Stimulated activated naive CD4-positive, alpha-beta T cell (primary cell): ENCODE data around the gene NPPC.
"Not testable (repeated sequence)": the region's sequence is repeated elsewhere in the genome, so short reads cannot be mapped to it uniquely, and the experiment has no call there.

Experiments used
- DNase-seq, 6 experiments: peaks; one replicate each; lab custom pipeline; 2025; lab: John Stamatoyannopoulos, UW

NPPC gene

DNA sequence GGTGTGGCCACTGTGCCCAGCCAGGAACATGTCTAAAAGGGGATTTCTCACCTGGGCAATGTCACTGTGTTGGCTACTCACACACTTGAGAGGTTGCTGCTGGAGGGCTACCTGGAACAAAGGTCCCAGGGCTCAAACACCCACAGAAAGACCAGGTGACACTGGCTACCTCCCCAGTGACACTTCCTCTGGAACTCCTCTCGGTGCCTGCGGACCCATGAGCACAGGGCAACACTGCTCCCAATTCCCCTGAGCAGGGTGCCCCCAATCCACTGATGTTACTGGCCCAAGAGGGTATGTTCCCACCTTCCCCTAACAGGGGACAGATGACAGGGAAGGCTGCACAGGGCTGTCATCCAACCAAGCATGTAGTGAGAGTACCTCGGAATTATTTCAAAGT is 5.8 kb downstream of the NPPC start:
- no peak for DNase-seq

DNA sequence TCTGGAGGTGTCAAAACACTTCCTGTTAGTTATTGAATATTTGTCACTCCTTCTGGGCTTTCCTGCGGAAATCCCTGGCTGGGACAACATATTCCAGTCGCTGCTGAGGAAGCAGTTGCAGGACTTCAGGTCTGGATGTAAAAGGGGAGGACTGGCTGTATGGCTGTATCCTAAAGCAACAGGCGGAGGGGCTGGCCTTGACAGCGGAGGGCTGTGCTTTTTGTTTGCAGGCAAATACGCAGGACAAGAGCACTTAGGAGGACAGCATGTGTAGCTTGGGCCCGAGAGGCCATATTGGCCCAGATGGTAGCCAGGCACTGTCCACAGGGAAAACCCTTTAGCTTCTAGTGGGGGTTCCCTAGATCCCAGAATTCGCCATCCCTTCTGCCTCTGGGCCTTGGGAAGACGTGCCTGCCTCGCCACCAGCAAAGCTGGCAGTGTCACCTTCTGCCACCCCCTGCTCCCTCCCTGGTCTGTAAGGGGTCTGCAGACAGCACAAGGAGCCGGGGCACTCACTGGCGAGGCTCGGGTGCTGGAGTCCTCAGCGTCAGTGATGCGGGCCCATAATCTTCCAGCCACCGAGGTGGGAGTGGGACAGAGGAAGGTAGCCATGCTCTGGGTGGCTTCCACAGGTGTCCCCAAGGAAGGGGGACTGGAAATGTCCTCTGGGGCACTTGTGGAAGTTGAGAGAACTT is 6.7 kb downstream of the NPPC start:
- DNase-seq: no peak

DNA sequence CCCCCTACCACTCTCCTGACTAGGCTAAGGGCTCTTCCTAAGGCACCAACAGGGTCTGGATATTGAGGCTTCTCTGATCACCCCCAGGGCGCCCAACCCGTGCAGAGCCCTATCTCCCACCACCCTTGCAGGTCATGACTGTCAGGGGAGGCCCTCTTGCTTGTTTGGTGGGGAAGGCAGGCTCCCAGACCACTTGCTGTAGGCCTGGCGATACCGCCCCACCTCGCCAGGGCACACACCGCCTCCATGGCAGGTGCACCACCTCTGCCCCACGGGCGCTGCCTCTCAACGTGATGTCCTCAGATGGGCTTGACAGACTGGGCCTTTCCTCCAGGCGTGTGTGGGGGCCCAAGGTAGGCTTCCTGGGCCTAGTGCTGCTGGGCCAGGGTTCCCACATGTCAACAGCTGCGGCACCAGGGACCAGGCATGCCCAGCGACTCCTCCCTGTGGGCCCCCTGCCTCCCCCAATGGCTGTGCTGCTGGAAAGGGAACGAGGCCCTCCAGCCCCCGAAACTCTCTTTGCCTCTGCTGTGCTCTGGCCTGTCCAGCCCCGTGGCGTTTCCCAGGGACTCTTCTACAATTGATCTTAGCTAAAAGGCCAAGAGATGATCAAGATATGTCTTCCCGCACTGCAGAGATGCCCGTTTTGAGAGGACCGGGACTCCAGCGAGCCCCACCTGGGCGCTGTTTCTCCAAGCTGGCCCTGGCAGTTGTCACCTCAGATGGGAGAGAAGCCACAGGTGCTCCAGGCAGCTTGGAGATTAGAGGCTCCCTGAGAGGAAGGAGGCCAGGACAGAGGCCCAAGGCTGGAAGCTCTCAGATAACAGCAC is 7.5 kb downstream of the NPPC start:
- DNase-seq: no peak

DNA sequence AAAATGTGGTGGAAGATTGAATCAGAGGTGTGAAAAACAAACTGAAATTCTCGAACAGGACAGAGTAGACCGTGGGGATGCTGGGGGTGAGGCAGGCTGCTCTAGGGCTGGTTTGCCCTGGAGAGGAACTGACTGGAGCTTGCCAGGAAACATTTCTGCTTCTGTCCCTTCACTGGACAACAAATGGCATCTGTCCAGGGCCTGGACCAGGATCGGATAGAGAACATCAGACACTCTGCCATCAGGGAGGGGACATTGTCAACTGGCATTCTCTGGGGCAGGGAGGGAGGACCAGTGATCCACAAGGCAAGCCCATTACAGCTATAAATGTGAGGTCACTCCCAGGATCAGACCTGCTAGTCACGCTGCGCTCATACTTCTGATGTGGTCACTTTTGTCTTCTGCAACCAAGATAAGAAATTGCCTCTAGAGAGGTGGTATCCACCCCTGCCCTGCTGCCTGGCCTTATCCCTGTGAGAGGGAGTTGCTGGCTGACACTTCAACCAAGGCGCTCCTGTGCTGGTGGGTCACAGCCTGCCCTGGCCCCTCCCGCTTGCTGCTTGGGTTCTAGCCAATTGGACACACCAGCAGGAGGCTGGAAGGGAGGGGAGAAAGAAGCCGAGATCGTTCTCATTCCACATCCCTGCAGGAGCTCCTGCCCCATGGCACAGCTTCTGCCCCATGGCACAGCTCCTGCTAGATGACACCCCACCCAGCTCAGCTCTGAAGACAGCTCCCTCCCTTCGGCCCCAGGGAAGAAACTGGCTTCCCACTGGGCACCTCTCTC is 8.7 kb downstream of the NPPC start:
- no peak for DNase-seq

DNA sequence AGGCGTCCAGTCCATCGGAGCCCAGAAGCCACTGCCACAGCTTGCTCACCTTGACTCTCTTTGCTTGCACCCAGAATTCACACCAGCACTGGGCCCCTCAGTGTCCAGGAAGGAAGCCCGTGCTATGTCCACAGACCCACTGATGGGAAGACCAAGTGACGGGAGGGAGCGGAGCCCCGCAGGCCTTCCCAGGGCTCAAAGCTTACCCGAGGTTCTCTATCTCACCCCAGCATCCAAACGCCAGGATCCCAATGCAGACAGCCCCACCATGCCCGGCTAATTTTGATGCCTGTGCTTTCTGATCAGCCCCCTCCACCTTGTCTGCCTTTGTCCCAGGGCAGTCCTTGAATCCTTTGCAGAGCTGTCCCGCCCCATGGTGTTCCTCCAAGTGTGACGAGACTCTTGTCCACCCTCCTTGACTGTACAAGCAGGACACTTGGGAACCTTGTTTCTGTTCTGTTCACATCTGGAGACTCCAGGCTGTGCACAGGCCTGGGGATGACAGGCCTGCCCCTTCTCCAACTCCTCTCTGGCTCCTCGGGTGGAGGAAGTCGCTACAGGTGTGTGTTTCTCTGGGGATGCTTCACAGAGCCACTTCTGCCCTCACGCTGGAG is 12.0 kb downstream of the NPPC start:
- no peak for DNase-seq

DNA sequence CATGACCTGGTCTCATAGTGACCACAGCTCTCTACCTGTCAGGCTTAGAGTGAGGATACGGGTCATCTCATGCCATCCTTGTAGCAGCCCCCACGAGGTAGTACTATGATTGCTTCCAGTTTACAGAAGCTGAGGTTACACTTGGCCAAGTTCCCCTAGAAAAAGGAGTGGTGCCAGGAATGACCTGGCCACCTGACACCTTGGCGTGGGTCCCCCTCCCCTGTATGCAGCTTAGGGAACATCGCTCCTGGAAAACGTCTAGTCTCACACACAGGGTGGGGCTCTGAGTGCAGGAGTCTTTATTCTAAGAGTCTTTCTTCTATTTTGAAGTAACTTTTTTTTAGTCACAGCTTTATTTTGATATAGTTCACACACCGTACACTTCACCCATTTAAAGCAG is 14.8 kb downstream of the NPPC start:
- DNase-seq: no peak

DNA sequence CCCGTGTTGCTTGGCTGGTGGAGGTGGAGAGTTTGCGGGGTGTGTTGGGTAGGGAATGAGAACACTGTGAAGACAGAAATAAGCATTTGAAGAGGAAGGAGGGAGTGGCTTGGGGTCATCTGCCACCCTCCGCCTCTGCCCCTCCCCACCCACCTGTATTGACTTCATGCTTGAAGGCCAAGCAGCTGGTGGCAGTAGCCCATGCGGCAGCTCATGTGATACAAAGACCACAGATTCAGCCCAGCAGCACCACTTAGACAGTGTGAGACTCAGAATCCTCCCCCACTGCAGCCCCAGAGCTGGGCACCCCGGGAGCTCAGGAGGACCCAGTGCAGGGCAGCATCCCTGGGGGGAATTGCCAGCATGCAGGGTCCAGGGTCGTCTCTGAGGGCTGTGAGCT is 15.4 kb downstream of the NPPC start:
- DNase-seq: no peak

DNA sequence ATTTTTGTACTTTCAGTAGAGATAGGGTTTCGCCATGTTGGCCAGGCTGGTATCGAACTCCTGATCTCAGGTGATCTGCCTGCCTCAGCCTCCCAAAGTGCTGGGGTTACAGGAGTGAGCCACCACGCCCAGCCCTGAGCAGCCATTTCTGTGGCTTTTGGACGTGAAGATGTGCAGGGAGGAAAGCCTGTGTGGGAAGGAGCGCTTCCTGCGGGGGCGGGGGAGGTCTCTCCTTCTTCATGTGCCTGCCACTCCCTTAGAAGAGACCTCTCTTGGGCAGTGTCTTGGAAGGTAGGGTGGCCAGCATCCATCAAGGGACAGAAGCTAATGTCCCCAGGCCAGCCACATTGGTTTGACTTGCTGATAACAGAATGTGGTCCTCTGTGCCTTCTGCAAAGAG is 16.0 kb downstream of the NPPC start:
- DNase-seq: not testable (repeated sequence)

DNA sequence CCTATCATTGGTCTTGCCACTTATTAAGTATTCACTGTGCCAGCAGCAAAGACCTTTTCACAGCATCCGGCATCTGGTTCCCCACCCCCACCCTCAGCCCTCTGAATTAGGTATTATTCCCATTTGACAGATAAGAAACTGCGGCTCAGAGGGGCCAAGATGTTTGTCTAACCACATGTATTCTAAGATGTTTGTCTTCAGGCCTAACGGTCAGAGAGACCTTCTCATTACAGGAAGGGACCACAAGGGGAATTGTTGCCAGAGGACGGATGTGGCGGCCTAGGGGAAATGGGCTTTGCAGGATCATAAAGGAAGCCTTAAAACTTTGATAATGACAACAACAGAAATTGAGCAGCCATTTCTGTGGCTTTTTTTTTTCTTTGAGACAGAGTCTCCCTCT is 16.6 kb downstream of the NPPC start:
- no peak for DNase-seq

DNA sequence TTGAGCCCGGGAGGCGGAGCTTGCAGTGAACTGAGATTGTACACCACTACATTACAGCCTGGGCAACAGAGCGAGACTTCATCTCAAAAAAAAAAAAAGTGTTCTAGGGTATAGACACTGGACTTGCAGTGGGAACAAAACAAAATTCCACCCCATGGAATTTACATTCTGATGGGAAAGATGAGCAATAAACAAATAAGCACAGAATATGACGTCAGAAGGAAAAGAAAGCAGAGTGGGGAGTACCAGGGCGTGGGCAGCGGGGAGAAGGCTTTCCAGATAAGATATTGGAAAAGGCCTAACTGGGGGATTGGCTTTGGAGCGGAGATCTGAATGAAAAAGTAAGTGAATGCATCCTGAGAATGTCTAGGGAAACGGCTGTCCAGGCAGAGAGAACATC is 17.6 kb downstream of the NPPC start:
- no peak for DNase-seq

DNA sequence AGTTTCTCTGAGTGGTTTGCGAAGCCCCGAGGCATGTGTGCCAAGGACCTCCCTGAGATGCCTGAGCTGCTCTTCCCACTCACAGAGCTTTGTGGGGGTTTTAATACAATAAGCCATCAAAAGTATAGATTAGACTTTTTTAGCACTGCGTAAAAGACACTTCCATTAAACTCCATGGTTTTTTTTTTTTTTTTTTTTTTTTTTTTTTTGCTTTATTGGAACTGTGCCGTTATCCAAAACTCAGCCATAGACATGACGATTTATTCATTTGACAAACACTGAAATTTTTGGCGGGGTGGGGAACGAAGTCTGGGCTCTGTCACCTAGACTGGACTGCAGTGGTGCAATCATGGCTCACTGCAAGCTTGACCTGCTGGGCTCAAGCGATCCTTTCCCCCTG is 18.4 kb downstream of the NPPC start:
- no peak for DNase-seq

DNA sequence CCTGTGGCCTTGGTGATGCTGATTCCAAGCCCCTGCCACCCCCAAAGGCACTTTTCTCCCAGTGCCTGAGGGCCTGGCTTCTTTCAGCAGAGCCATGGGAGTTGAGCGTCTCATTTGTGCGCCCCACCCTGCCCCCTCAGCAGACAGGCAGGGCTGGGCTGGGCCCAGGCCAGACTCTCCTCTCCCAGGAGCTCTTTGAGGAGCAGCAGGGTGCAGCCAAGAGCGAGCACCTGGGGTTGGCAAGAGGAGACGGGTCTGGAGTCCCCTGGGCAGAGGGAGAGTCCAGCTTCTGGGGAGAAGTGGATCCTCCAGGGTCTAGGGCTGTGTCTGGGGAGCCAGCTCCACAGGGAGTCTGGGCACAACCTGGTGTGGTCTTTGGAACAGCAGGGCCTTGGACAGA is 21.2 kb downstream of the NPPC start:
- no peak for DNase-seq

DNA sequence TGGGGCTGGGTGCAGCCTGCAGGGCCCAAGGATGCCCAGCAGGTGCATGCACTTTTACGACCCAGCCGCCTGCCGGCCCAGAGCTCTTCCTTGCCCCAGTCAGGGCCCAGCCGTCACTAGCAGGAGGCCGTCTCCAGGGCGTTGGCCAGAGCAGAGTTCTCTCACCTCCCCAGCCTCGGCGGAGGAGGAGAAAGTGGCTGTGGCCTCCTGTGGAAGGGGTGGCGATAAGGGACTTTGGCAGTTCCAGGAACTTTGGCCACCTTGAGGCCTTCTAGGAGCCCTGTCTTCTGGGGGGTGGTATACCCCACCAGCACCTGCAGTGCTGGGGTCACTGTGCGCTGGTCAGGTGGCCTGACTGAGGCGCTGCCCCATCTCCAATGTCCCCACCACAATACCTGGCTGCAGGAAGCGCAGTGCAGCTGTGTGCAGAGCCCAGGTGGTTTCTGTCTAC is 22.0 kb downstream of the NPPC start:
- DNase-seq: no peak

DNA sequence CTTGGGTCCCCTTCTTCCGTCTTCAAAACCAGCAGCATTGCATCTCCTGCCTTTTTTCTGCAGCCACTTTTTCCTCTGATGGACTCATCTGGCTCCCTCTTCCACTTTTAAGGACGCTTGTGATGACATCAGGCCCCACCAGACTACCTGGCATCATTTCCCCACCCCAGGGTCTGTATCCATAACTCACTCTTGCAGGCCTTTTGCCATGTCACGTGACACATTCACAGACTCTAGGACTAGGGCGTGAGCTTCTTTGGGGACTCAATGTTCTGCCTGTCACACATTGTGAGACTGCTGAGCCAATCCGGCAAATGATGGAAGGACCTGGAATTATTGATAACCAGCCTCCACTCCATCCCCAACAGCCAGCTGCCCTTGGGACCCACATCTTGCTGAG is 23.6 kb downstream of the NPPC start:
- no peak for DNase-seq

DNA sequence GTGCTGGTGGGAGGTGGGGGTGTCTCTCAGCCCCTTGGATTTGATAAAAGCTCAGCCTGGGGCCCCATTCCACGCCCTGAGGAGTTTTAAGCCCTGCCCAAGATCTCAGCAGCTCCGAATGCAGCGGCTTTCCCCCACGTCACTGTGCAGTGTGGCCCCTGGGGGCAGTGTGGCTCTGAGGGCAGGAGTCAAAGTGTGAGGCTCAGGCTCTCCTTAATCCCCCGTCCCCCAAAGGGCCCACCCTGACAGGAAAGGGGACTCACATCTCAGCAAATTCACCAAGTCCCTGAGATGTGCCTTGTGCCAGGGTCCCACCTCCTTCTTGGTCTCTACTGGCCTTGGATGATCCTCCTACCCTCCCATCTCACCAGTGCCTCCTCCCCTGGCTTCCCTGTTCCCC is 25.2 kb downstream of the NPPC start:
- no peak for DNase-seq

DNA sequence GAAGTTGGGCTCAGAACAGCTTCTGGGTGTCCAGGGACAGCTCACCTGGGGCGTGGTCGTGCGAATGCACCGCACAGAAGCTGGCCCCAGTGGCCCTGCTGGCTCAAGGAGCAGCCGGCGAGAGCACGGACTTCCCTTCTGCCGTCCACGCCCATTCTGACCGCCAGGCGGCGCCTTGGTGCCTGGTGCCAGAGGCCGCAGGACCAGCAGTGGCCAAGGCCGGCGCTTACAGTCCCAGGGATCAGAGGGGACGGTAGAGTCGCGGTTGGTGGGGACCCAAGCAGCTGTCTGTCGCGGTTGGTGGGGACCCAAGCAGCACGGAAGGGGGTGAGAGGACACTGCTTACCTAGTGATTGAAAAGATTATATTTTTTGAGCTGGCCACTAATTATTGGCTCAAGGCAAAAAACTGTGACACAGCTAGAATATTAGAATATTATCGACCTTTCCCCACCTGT is 25.7 kb downstream of the NPPC start:
- peak in 4 of 6 experiments; percentile 2 to 29 (median 10) for DNase-seq

DNA sequence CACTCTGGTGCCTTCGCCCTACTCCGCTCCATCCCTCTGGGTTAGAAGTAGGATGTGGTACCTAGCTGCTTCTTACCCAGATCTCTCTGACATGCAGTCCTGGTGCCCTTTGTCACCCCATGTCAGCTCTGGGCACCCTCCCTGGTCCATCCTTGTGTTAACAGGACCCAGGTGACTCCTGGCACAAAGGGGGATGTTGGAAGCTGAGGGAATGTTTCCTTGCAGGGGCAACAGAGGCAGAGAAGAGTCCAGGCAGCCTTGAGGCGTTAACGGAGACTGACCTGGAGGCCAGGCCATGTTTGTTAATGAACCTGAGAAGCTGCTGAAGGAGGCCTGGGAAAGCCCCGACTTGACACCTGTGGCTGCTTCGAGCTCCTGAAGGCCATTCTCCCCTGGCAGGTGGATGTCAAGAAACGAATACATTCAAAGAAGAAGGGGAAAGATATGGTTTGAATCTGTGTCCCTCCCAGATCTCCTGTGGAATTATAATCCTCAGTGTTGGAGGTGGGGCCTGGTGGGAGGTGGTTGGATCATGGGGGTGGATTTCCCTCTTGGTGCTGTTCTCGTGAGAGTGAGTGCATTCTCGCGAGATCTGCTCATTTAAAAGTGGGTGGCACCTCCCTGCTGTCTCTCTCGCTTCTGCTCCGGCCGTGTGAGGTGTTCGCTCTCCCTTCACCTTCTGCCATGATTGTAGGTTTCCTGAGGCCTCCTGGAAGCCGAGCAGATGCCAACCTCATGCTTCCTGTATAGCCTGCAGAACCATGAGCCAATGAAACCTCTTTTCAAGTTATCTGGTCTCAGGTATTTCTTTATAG is 31.4 kb downstream of the NPPC start:
- DNase-seq: no peak

DNA sequence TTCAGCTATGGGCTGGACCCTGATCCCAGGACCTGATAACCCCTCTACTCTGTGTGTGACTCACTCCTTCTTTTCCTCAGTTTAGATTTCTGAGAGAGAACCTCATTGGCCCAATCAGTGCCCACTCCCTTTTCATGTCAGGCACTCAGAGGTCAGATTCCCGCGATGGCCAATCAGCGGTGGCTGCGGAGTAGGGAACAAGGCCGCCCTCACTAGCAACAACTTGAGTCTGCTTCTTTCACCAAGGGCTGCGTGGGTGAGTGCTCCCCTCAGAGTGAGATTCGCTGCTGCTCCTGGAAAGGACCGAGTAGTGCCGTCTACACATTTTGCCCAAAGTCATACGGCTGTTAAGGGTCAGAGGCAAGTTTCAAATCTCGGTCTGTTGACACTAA is 34.7 kb downstream of the NPPC start:
- DNase-seq: no peak

DNA sequence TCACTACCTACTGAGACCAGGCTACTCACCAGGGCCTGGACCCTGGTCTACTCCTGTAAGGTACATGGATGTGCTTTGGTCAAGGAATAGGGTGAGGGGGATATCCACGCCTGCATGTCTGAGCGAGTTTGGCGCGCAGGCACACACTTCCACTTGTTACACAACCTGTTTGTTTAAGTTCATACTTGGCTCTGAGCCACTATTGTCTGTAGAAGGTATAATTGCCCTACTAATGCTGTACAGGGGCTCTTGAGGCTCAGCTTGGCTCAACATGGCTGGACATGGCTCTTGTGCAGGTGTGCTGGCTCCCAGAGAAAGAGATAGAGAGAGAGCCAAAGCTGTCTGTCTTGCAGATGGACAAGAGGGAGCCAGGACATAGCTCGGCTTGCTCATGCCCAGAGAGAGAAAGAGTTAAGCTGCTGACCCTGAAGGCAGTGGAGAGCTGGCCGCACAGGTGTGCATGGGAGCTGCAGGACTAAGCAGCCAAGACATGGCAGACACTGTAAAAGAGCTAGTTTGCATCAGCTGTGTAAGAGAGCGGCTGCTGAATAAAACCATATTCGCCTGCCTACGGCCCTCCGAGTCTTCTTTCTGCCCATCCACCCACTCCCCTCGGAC is 35.2 kb downstream of the NPPC start:
- DNase-seq: no peak

DNA sequence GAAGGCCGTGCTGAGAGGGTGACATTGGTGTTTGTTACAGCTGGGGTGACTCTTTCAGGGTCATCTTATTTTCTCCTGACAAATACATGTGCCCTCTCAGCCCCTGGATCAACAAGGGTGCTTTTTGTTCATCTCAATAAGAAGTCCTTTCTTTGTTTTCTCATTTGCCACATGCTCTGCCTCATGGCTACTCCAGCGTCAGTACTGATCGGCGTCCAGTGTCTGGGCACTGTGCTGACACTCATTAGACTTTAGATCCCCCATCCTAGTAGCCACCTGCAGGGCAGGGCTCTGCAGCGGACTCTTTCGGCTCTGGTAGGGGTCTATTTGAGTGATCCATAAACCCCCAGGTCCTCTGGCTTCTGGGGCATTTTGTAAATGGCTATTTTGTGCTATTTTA is 38.4 kb downstream of the NPPC start:
- DNase-seq: no peak
